Lower leg skin (tissue), 4 donors: ENCODE measurements around the gene THSD4. TPM values are rescaled to one million over a fixed set of nuclear protein-coding genes. Genes with fewer than 3 reads are reported as not detected.

ENCODE experiments used
- DNase-seq, 2 donors: peaks; one replicate each; pipeline ENCODE4 v3.0.0-alpha.2; 2019; ENCODE audit warnings: low spot score in 2 of 2
- H3K4me3 ChIP-seq: fragments of 200-600 bp; sonication (generic); 2 replicates; pipeline ENCODE4 v1.5.1; 2017; ENCODE audit warnings: mild to moderate bottlenecking, low read depth; ENCODE audit not compliant: poor library complexity, severe bottlenecking
- POLR2A ChIP-seq, 2 donors: fragments of 450-650 bp; IDR thresholded peaks; one replicate each; pipeline ENCODE4 v1.6.1; 2016 to 2017; ENCODE audit warnings: antibody characterized with exemption in 2 of 2, mild to moderate bottlenecking in 1 of 2, moderate library complexity in 1 of 2
- WGBS, 2 donors: methylation state at CpG; one replicate each; pipeline ENCODE4 v1.1.5; 2018; 5-methylcytosine and 5-hydroxymethylcytosine counted together
- intact Hi-C: fragments of 100-400 bp; cut with DNase I; formaldehyde crosslinking; loops from one replicate; pipeline ENCODE4 v1.15.0; 2023; ENCODE audit warnings: low total_unique reads
- total RNA-seq, 4 donors: library from RNA; depleted of rRNA; stranded (reverse); fragments of >200 nt; gene quantifications; one replicate each; pipeline ENCODE4 v1.1.0, GENCODE V29; 2016
- TF ChIP-seq, protein P1 (sequence below), 3 donors: fragments of 450-650 bp; IDR thresholded peaks; one replicate each; pipeline ENCODE4 v1.5.1; 2016; ENCODE audit warnings: antibody characterized with exemption in 3 of 3, mild to moderate bottlenecking in 3 of 3, moderate library complexity in 2 of 3

THSD4 gene
- total RNA-seq, 4 donors from 2014 or later = 9.3 to 39.2 (median 32.8) TPM

DNA sequence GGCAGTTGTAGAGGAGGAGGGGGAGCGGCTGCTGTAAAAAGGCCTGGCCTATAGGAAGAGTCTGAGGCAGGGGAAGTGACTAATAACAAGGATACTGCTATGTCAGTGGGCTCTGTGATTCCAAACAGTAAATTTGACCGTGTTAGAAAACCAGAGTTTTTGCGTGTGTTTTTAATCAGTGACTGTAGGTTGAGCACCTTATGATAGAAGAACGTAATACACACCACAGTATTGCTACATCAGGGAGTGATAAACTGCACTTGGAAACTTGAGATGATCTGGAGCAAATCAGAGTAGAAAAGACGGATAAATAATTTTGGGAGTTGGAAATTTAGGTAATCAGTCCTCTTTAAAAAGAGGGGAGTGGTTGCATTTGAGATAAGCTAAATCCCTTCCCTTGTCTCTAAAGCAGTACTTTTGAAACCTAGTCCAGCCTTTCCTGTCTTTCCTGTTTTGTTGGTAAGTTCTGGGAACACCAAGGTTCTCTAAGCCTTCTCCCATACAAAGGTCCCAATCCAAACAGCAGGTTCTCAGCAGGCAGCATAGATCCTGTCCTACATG is 564.6 kb downstream of the THSD4 start:
- DNase-seq = no peak
- H3K4me3 ChIP-seq = no peak overlapping the region
- WGBS, 2 donors = 57% methylated on average over 5 of the region's 5 CpGs
- no peak for TF ChIP-seq POLR2A (IDR thresholded peaks at IDR 0.05)
- TF ChIP-seq, protein P1, sequence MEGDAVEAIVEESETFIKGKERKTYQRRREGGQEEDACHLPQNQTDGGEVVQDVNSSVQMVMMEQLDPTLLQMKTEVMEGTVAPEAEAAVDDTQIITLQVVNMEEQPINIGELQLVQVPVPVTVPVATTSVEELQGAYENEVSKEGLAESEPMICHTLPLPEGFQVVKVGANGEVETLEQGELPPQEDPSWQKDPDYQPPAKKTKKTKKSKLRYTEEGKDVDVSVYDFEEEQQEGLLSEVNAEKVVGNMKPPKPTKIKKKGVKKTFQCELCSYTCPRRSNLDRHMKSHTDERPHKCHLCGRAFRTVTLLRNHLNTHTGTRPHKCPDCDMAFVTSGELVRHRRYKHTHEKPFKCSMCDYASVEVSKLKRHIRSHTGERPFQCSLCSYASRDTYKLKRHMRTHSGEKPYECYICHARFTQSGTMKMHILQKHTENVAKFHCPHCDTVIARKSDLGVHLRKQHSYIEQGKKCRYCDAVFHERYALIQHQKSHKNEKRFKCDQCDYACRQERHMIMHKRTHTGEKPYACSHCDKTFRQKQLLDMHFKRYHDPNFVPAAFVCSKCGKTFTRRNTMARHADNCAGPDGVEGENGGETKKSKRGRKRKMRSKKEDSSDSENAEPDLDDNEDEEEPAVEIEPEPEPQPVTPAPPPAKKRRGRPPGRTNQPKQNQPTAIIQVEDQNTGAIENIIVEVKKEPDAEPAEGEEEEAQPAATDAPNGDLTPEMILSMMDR (IDR thresholded peaks at IDR 0.05) = no peak
- intact Hi-C loops = no loop called here

DNA sequence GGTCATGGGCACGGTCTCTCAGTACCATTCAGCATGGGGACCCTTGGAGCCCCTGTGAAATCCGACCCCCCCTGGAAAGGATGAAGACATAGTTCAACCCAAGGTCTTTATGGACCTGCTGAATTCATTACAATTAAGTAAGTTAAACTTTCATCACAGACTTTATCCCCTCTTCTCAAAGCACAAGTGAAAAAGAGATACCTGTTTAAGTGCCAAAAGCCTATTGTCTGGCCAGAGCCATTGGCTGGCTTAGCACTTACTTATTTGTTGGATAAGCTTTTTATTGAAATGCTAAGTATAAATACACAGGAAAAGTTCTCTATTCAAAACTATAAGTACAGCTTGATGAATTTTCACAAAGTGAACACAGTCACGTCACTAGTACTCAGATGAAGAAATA is 566.7 kb downstream of the THSD4 start:
- intact Hi-C loops = no loop called here
- no peak for DNase-seq
- H3K4me3 ChIP-seq = no peak overlapping the region
- TF ChIP-seq, protein P1 (IDR thresholded peaks at IDR 0.05) = no peak
- TF ChIP-seq POLR2A (IDR thresholded peaks at IDR 0.05) = no peak
- WGBS, 2 donors = 91 to 95% methylated on average over 3 of the region's 3 CpGs

DNA sequence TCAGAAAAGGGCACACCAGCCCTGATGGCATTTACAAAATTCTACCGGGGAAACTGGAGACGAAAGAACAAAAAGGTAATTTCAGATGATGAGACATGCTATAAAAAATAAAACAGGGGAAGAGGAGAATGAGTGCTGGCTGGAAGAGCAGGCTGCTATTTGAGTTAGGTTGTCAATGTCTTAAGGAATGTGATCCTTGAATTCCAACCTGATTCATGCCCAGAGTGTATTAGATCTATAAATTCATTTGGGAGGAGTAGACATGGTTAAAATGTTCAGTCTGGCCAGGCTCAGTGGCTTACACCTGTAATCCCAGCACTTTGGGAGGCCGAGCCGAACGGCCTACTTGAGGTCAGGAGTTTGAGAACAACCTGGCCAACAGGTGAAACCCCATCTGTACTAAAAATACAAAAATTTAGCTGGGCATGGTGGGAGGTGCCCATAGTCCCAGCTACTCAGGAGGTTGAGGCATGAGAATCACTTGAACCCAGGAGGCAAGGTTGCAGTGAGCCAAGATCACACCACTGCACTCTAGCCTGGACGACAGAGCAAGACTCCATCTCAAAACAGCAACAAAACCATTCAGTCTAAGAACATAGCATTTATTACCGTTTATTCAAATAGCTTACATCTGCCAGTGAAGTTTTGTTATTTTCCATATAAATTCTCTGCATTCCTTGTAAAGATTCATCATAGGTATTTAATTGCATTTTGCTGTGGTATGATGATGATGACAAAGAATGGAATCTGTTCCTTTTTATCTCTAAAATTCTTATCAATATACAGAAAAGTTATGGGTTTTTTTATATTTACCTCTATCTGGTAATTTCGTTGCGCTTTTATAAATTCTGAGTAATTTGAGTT is 568.4 kb downstream of the THSD4 start:
- H3K4me3 ChIP-seq = no peak overlapping the region
- TF ChIP-seq, protein P1 (IDR thresholded peaks at IDR 0.05) = no peak
- no peak for TF ChIP-seq POLR2A (IDR thresholded peaks at IDR 0.05)
- DNase-seq = no peak
- WGBS, 2 donors = 79 to 80% methylated on average over 9 of the region's 9 CpGs
- intact Hi-C loops = no loop called here

DNA sequence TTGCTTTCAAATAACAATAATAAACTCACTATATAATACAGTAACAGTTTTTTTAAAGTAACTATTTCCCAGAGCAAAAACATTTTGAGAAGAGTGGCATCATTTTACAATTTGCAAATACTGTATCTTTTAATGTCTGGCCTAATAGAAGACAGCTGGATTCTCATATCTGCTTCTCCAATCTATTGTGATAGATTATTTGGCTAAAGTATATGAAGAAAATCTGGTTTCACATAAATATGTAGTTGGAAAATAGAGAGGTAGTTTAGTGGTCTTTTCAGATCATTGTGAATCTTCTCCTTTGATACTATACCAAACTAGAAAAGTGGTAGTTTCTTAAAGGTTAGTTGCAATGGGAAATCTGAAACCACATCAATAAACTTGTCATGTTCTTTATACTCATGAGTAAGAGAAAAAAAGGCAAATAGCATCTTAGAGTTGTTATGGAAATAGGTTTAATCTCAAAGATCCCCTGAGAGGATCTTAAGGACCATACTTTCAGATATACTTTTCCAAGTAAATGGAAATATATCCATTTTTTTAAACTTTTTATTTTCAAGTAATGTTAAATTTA is 570.2 kb downstream of the THSD4 start:
- no peak for TF ChIP-seq POLR2A (IDR thresholded peaks at IDR 0.05)
- TF ChIP-seq, protein P1 (IDR thresholded peaks at IDR 0.05) = no peak
- H3K4me3 ChIP-seq = no peak overlapping the region
- no peak for DNase-seq
- intact Hi-C loops = no loop called here

DNA sequence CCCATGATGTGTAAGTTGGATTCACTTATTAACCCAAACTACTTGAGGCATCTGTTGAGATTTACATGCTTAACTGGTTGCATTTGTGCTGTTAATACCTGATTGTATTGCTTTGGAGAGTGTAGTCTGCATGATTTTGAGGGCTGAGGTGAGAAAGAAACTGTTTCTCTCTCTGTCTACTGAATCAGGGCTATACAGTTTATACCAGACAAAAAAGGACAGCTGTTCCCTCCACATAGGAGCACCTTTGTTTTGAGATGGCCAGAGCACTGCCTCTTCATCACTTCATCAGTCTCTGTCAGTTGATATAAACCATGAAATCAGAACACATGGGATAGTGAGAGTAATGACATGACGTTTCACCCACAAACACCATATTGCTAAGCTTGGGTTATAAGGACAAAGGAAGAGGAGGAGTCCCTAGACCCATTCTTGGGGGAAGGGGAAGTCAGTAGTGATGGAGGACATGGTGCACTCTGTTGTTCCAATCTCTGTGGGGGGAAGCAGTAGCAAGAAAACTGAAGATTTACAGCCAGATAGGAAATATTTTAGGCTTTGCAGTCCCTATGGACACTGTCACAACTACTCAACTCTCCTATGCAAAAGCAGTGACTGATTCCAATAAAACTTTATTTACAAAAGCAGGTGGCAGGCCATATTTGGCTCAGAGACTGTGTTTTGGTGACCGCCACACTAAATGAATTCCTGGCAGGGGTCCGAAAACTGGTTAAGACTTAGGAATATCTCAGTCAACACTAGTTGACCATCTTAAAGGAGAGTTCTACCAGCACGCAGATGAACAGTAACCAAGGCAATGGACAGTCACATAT is 571.2 kb downstream of the THSD4 start:
- intact Hi-C loops = no loop called here
- TF ChIP-seq POLR2A (IDR thresholded peaks at IDR 0.05) = no peak
- TF ChIP-seq, protein P1 (IDR thresholded peaks at IDR 0.05) = no peak
- WGBS, 2 donors = 92 to 97% methylated on average over 4 of the region's 4 CpGs
- no peak overlapping the region for H3K4me3 ChIP-seq
- no peak for DNase-seq
